GM11168 (cell line): ENCODE measurements around the gene GATAD2B.

ENCODE experiments used
- in situ Hi-C: fragments of 300-500 bp; cut with MboI; formaldehyde crosslinking; loops from one replicate; pipeline ENCODE4 v1.12.0; 2022; ENCODE audit warnings: low sequenced_read_pairs; ENCODE audit not compliant: unreplicated experiment

GATAD2B gene

DNA sequence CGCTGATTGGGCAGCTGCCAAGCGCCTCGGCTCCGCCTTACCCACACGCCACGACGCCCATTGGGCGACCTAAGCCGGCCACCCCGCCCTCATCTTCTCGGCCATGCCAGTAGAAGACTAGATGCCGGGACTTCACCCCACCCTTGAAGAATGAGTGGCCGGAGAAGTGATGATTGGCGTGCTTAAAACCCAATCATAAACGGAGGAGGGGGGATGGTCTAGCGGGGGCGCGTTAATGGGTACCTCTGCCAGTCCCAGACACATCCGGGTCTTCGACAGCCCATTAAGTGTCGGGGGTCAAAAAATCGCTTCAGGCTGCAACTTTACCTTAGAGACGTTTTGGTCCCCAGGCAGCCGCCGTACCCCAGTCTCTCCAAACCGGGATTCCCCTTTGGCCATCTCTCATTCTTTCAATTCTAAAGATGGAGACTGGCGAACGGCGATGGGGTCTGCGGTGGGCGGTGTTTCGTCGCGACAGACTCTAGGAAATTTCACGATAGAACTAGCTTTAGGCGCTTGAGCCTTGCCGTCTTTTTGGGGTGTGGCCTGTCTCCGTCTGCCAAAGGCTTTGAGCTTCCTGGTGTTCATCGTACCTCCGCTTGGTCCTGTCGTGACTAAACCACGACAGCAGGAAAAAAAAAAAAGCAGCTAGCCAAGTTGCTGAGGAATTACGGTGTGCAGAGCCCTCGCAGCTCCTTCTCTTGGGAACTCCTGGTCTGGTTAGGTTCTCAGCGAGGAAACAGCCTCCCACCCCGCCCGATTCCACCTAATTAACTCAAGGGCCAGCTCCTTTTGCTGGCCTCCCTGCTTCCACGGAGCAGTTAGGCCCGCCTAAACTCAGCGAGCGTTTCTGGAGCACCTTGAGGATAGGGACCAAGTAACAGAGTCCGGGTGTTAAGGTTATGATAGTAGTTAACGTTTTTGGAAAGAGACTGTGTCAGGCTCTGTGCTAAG lies at the start of gene GATAD2B:
TSS of gene GATAD2B (minus strand) at position 1 of the 954 bp plus-strand sequence. CDS start 94,625 bp downstream, outside the sequence.
- in situ Hi-C loops, result loop anchor here (5.0 kb wide), 1 partner anchor 126 kb away; no protein-coding TSS in a partner anchor

- in situ Hi-C loops, result loop anchor here (10.0 kb wide), 1 partner anchor 296 kb away; the partner anchor contains the start of genes ILF2 and NPR1
Measured at GRCh38 chr1:153970346-153970745, 47.6 kb upstream of the GATAD2B start.

DNA sequence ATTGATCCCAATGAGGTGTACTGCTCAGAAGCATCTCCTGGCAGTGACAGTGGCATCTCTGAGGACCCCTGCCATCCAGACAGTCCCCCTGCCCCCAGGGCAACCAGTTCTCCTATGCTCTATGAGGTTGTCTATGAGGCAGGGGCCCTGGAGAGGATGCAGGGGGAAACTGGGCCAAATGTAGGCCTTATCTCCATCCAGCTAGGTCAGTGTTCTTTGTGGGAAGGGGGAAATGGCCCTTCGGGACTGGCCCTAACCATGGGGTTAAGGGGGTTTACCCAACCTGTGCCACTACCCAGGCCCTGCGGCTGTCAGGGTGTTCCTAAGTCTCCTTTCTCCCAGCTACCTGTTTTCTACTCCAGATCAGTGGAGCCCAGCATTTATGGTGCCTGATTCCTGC lies 46.2 kb upstream of the GATAD2B start:
- in situ Hi-C loops, result loop anchor here (10.0 kb wide), 1 partner anchor 174 kb away; no protein-coding TSS in a partner anchor

- in situ Hi-C loops, result loop anchor here (10.0 kb wide), 1 partner anchor 174 kb away; no protein-coding TSS in a partner anchor
Measured at GRCh38 chr1:153968408-153968807, 45.6 kb upstream of the GATAD2B start.

DNA sequence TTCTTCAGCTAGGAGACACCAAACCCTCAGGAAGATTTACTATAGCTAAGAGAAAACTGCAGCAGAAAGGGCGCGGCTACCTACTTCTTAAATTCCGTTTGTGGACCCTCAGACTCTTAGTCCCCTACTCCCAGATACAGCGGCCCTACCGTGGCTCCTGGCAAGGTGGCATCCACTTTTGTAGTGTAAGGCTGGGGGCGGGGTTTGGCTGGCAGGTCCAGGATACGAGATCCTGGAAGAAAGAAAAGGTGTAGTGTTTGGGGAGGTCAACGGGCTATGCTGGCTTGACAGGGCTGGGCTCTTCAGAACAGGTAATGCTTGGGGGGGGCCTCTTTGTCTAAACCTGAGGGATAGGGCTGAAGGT lies 45.2 kb upstream of the GATAD2B start:
- in situ Hi-C loops, result loop anchor here (10.0 kb wide), 1 partner anchor 173 kb away; no protein-coding TSS in a partner anchor

GRCh38 chr1:153967107-153967999 lies 44.6 kb upstream of the GATAD2B start, which contains the start of gene CREB3L4:
Gene CREB3L4, plus strand, starts transcription at chr1:153967902. Its CDS starts 624 bp downstream, at chr1:153968526.
- in situ Hi-C loops, result loop anchor here (10.0 kb wide), 1 partner anchor 173 kb away; no protein-coding TSS in a partner anchor

- in situ Hi-C loops, result loop anchor here (10.0 kb wide), 1 partner anchor 169 kb away; no protein-coding TSS in a partner anchor
Measured at GRCh38 chr1:153963850-153964331, 41.1 kb upstream of the GATAD2B start.

DNA sequence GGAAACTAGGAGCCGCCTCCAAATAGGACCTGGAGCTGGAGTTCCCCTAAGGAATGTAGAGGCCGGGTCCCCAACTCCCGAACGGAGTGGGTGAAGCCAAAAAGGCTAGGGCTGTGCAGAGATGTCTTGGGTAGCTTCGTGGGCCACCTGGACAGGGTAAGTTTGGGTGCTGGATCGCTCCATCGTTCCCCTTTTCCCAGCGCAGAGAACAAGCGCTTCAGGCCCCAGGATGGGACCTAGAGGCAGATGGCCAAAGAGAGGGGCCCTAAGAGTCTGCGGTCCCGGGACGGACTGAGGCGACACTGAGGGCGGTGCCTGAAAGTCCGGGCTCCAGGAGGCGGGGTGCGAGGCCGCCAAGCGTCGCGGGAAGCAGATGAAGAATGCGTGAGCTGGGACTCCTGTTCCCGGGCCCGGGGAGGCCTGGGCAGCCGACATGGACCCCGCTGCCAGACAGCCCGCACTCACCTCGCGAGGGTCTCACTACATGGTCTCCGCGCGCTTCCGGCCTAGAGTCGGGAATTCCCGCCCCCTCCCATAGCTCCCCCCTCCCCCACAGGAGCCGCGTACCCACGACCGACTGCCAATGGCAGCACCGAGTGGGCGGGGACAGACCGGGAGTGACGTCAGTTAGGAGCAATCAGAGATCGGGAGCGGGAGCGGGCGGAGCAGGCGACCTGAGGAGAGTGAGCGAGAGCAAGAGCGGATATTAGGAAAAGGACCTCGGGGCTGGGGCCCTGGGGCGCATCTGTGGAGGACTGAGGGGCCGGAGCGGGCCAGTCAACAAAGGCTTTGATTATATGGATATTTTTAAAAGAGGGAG lies 40.5 kb upstream of the GATAD2B start, which contains the start of gene SLC39A1:
TSS of gene SLC39A1 (minus strand) at position 508 of the 820 bp plus-strand sequence. CDS start 822 bp downstream, outside the sequence.
- in situ Hi-C loops, result loop anchor here (10.0 kb wide), 1 partner anchor 168 kb away; no protein-coding TSS in a partner anchor

DNA sequence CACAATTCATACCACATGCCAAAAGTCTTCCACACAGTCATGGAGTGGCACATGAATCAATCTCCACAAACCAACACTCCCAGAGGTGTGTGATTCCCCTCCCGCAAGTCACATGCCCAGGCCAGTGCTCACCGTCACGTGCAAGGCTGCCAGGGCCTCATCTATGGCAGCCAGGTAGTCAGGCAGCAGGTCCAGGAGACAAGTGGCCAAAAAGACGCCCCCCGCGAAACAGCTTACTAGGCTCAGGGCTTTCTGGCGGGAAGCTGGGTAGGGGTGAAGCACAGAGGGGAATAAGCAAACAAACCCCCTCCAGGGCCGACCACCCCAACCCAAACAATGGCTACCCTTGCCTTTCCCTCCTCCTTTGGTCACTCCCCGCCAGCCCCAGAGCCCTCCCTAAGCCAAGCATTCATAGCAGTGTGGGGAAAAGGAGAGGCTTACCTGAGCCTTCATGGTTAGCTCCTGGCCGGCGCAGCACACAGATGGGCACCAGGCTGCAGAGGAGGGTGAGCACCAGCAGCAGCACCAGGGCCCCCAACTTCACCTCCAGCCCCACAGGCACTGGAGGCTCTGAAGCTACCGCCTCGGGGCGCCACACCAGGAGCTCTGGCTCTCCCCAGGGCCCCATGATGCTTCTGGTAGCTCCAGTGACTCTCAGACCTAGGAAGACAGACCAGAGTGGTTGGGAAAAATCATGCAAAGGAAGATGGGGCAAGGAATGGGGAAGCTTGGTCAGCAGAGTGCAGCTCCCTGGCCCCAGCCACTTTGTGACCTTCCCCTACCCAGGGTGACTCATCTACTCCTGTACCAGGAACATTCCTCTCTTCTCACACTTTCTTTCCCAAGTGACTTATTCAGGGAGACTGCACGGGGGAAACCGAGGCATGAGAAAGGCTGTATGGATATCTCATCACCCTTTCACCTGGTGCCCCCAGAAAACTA lies 39.6 kb upstream of the GATAD2B start:
- in situ Hi-C loops, result loop anchor here (10.0 kb wide), 1 partner anchor 168 kb away; no protein-coding TSS in a partner anchor

DNA sequence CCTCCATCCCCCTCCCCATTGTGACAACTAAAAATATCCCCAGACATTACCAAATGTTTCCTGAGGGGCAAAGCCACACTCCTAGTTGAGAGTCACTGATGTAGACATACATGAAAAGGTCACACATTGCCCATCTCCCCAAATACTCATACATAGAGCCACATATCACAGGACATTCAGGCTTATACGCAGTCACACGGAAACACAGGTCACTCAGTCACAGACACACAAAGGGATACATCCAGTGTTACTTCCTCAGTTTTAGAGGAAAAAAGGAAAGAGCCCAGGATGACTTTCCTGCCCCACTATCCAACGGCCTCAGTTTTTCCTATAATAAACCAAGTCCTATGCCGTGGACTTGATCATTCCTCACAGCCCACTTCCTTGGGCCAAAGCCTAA lies 38.6 kb upstream of the GATAD2B start:
- in situ Hi-C loops, result loop anchor here (10.0 kb wide), 1 partner anchor 167 kb away; no protein-coding TSS in a partner anchor

GRCh38 chr1:153960206-153960605 lies 37.4 kb upstream of the GATAD2B start:
- in situ Hi-C loops, result loop anchor here (10.0 kb wide), 1 partner anchor 165 kb away; no protein-coding TSS in a partner anchor

- in situ Hi-C loops, result no loop called here
Measured at GRCh38 chr1:153959454-153959853, 36.7 kb upstream of the GATAD2B start.

DNA sequence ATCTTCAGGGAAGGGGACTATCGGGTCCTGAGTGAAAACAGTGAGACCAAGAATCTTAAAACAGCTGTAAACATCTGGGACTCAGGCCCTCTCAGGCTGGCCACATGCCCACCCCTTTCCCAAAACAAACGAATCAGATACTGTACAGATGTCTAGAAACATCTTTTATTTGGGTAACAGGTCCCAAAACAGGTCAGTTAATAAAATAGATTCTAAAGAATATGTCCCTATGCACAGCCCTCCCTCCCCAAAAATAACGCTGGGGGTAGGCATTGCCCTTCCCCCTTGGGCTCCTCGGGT lies 36.1 kb upstream of the GATAD2B start:
- in situ Hi-C loops, result no loop called here

DNA sequence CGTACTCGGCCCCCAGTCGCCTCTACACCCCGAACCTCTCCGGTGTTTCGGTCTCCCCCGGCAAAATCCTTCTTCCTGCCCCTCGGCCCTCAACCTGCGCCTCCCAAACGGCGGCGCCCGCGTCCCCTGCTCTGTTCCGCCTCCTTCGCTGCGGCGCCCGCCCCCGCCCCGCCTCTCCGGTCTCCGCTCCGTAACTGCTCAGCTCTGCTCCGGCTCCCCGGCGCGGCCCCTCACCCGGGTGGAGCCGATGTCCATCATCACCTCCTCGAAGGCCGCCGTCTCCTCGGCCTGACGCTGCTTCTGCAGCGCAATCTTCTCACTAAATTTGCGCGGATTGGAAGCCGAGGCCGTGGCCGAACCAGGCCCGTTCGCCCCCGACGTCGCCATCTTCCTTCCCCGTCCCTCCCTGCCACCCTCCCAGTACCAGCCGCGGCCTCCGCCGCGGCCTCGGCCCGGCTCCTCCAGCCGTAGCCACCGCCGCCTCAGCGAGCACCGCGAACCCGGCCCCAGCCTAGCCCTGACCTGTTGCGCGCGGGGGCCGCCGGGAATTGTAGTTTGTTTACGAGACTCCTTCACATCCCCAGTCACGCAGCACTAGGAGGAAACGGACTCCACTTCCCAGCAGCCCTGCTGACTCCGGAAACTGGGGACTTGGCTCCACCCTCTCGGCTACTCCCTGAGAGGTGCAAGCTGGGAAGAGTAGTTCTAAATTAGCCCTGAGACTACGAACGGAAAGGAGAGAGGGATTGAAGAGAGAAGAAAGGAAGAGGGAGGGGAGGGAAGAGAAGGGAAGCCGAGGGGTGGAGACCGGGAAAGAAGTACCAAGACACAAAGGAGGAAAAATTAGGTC lies 35.6 kb upstream of the GATAD2B start, which contains the start of gene CRTC2:
TSS of gene CRTC2 (minus strand) at position 502 of the 850 bp plus-strand sequence. CDS start at position 387, 115 bp downstream.
- in situ Hi-C loops, result no loop called here

DNA sequence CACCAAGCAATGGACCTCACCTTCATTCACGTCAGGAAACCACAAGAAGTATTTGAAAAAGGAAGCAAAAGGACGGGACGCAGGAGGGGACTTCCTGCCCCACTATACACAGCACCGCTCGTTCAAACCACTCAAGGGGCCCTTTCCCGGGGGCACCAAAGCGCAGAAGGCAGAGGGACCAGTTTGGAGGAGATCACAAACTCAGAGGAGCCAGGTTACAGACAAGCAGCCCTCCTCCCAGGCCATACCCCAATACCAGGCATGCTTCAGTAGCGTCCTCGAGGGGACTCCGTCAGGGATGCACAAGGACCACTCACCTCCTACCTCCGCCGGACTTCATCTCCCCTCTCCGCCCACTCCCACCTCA lies 35.0 kb upstream of the GATAD2B start:
- in situ Hi-C loops, result no loop called here

- in situ Hi-C loops, result no loop called here
Measured at GRCh38 chr1:153956997-153957715, 34.4 kb upstream of the GATAD2B start.
